ENCODE data around the gene CABP2.

Gene CABP2

GRCh38 chr11:67470337-67471002 is 52.8 kb downstream of the CABP2 start:
- no peak for DNase-seq

DNA sequence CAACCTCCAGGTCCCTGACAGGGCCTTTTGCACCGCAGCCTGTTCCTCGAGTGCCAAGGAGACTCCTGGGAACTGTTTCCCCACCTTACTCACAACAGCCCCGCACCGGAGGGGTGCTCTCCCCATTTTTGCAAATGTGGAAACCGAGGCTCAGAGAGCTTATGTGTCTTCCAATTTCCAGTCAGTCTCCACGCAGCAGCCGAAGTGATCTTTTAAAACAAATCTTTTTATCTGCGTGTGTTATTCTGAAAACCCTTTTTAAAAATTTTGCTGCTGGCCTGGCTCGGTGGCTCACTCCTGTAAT is 53.8 kb downstream of the CABP2 start:
- DNase-seq, result no peak

Measured in NCI-H2107 (cell line).